22Rv1 (cell line): ENCODE results near the gene CABLES2.

Experiments
- CTCF ChIP-seq: fragments of 450-650 bp; IDR thresholded peaks from 2 replicates; pipeline ENCODE4 v1.5.1; 2017; ENCODE audit warnings: mild to moderate bottlenecking
- ZFX ChIP-seq: fragments of 450-650 bp; IDR thresholded peaks from 2 replicates; pipeline ENCODE4 v1.6.1; 2017; ENCODE audit warnings: antibody characterized with exemption, borderline replicate concordance

DNA sequence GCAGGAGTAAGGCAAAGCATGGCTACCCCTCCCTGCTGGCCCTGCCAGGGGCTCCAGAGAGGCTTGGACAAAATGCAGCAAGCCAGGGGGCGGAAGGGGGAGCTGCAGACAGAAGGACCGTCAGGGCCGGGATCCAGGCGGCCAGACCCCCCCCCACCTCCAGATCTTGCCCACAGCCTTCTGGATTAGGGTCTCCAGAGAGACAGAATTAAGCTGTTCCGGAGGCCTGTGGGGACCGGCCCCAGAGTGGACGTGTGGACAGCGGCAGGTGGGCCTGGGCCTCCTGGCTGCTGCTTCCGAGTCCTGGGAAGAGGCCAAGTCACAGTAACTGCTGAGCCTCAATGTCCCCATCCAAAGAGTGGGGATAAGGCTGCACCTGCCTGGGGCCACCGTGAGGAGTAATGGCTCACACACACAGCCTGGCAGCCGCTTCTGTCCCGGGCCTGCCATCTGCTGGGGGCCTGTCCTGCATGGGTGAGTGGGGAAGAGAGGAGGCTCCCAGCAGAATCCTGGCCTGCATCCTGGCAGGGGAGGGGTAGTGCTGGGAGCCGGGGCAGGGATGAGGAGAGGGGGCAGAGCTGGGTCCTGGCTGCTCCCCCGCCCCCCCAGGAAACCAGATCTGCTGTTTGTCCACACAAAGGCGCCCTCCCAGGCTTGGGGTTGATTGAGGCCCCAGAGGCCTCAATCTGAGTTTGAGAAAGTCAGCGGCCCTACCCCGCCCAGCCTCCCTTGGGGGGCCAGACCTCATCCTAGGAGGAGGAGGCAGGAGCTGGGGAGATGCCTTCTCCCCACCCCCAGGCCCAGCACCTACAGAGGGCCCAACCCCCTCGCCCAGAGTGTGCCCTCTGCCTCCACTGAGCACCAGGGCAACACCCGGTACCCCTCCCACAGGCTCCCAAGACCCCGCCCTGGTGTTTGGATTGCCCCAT, 43.8 kb downstream of the CABLES2 start:
- no peak for TF ChIP-seq CTCF
- no peak for TF ChIP-seq ZFX
